Hepatocyte (in vitro differentiated cells): ENCODE results near the gene DIMT1. TPM values are rescaled to one million over a fixed set of nuclear protein-coding genes. Genes with fewer than 3 reads are reported as not detected.

ENCODE experiments used
- DNase-seq: peaks from one replicate; pipeline ENCODE4 v3.0.0-alpha.2; 2016; ENCODE audit warnings: low spot score
- H2AFZ ChIP-seq: fragments of 200-600 bp; sonication (generic); 2 replicates; pipeline ENCODE4 v1.6.0; 2016; ENCODE audit warnings: antibody characterized with exemption, mild to moderate bottlenecking
- H3K27ac ChIP-seq: fragments of 200-600 bp; sonication (generic); 2 replicates; pipeline ENCODE4 v1.5.1; 2016; ENCODE audit warnings: mild to moderate bottlenecking
- H3K27me3 ChIP-seq: fragments of 200-600 bp; sonication (generic); 2 replicates; pipeline ENCODE4 v1.6.1; 2016
- H3K36me3 ChIP-seq: fragments of 200-600 bp; sonication (generic); replicated peaks from 2 replicates; pipeline ENCODE4 v1.5.1; 2016; ENCODE audit warnings: low read depth; ENCODE audit not compliant: insufficient read depth
- H3K4me1 ChIP-seq: fragments of 200-600 bp; sonication (generic); 2 replicates; pipeline ENCODE4 v1.5.1; 2016; ENCODE audit warnings: mild to moderate bottlenecking, moderate library complexity; ENCODE audit not compliant: insufficient read depth
- H3K4me2 ChIP-seq: fragments of 200-600 bp; sonication (generic); 2 replicates; pipeline ENCODE4 v1.6.0; 2016
- H3K4me3 ChIP-seq: fragments of 200-600 bp; sonication (generic); 2 replicates; pipeline ENCODE4 v1.5.1; 2016; ENCODE audit warnings: mild to moderate bottlenecking
- H3K79me2 ChIP-seq: fragments of 200-600 bp; sonication (generic); 2 replicates; pipeline ENCODE4 v1.6.0; 2017; ENCODE audit warnings: mild to moderate bottlenecking
- H3K9me2 ChIP-seq: fragments of 200-600 bp; sonication (generic); replicated peaks from 2 replicates; pipeline ENCODE4 v1.6.0; 2017; ENCODE audit warnings: mild to moderate bottlenecking; ENCODE audit not compliant: insufficient read depth
- H3K9me3 ChIP-seq: fragments of 200-600 bp; sonication (generic); 2 replicates; pipeline ENCODE4 v1.5.1; 2016; ENCODE audit warnings: low read depth, mild to moderate bottlenecking
- H4K20me1 ChIP-seq: fragments of 200-600 bp; sonication (generic); 2 replicates; pipeline ENCODE4 v1.6.0; 2016; ENCODE audit warnings: mild to moderate bottlenecking; ENCODE audit not compliant: insufficient read depth, poor library complexity, severe bottlenecking
- EZH2 ChIP-seq: fragments of 200-600 bp; sonication (generic); IDR thresholded peaks from 2 replicates; pipeline ENCODE4 v1.6.1; 2016; ENCODE audit warnings: antibody characterized with exemption, mild to moderate bottlenecking, borderline replicate concordance
- EZH2phosphoT487 ChIP-seq: fragments of 200-600 bp; sonication (generic); IDR thresholded peaks from one replicate; pipeline ENCODE4 v1.6.1; 2018; ENCODE audit warnings: antibody characterized with exemption, mild to moderate bottlenecking, low read depth, moderate library complexity; ENCODE audit not compliant: unreplicated experiment, severe bottlenecking
- WGBS: methylation state at CpG from one replicate; pipeline ENCODE4 v1.1.6; 2016; ENCODE audit warnings: low lambda C conversion rate; ENCODE audit errors: missing lambda C conversion rate; 5-methylcytosine and 5-hydroxymethylcytosine counted together
- polyA plus RNA-seq: library from polyadenylated mRNA; unstranded; fragments of >200 nt; fragmentation: Nextera tagmentation; extraction: Ambion mirVana; gene quantifications from 2 replicates; pipeline ENCODE4 v1.2.1, GENCODE V29; 2016
- total RNA-seq: library from RNA; depleted of rRNA; stranded (reverse); fragments of >200 nt; gene quantifications from 2 replicates; pipeline ENCODE4 v1.2.3, GENCODE V29; 2014
- TF ChIP-seq, protein P1 (sequence below): fragments of 200-600 bp; sonication (generic); IDR thresholded peaks from 2 replicates; pipeline ENCODE4 v1.5.1; 2016; ENCODE audit warnings: antibody characterized with exemption, mild to moderate bottlenecking; ENCODE audit not compliant: poor library complexity

The DIMT1 gene
- total RNA-seq (23.5 and 25.4 TPM in 2 replicates), polyA plus RNA-seq (25.7 and 30.9 TPM in 2 replicates)

DNA sequence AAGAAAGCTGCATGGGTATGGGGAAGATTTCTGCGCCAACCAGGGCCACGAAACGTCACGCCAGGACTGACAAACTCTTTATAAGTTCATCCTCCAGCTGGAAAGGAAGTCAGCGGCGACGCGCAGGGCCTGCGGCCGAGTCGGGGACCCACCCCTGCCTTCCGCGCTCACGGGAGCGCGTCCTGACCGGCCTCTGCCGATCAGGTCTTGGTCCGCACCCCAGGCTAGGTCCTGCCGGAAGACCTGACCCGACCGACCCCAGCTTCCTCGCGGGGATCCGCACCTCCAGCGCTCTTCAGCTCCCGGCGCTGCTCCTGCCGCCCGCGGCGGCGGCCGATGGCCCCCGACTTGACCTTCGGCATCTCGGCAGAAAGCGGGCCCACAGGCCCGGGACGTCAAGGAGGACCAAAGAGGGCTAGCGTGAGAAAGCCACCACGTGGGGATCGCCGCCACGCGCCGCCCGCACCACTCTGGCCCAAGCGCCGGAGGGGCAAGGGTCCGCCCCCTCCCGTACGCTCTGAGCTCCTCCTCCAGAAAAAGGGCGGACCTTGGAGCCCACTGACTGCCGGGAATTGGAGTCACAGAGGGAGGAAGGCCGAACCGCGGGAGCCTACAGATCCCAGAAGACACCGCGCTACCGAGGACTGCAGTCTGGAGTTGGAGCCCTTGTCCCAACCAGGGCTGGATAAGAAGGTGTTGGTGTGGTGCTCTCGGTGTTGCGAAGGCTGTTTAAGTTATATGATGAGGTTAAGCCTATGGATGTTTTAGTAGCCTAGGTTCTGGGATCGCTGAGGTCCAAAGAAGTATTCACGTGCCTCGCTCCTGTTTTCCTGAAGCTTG is at the start of gene DIMT1:
TSS of gene DIMT1 (minus strand) at position 495 of the 840 bp plus-strand sequence. CDS start at position 362, 133 bp downstream.
- peak within 1 kb of the TSS; percentile 82 for H3K4me2 ChIP-seq
- peaks cover 14% of the 10 kb centered on the region for H3K79me2 ChIP-seq
- peak within 1 kb of the TSS; percentile 91 for H2AFZ ChIP-seq
- H3K27ac ChIP-seq, result peak within 1 kb of the TSS; percentile 92
- H3K36me3 ChIP-seq, result no peaks in the 10 kb centered on the region
- H3K4me1 ChIP-seq, result peaks cover 3% of the 10 kb centered on the region
- H3K4me3 ChIP-seq, result peak within 1 kb of the TSS; percentile 64
- TF ChIP-seq EZH2 (no peak), EZH2phosphoT487 (no peak)
- TF ChIP-seq, protein P1, sequence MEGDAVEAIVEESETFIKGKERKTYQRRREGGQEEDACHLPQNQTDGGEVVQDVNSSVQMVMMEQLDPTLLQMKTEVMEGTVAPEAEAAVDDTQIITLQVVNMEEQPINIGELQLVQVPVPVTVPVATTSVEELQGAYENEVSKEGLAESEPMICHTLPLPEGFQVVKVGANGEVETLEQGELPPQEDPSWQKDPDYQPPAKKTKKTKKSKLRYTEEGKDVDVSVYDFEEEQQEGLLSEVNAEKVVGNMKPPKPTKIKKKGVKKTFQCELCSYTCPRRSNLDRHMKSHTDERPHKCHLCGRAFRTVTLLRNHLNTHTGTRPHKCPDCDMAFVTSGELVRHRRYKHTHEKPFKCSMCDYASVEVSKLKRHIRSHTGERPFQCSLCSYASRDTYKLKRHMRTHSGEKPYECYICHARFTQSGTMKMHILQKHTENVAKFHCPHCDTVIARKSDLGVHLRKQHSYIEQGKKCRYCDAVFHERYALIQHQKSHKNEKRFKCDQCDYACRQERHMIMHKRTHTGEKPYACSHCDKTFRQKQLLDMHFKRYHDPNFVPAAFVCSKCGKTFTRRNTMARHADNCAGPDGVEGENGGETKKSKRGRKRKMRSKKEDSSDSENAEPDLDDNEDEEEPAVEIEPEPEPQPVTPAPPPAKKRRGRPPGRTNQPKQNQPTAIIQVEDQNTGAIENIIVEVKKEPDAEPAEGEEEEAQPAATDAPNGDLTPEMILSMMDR, result no peak
- peak; percentile 99 for DNase-seq
- no peaks in the 10 kb centered on the region for H3K9me2 ChIP-seq
- no peaks in the 10 kb centered on the region for H3K9me3 ChIP-seq
- no peaks in the 10 kb centered on the region for H3K27me3 ChIP-seq
- under 1% methylated on average over 61 of the region's 66 CpGs for WGBS
- H4K20me1 ChIP-seq, result no peaks in the 10 kb centered on the region

DNA sequence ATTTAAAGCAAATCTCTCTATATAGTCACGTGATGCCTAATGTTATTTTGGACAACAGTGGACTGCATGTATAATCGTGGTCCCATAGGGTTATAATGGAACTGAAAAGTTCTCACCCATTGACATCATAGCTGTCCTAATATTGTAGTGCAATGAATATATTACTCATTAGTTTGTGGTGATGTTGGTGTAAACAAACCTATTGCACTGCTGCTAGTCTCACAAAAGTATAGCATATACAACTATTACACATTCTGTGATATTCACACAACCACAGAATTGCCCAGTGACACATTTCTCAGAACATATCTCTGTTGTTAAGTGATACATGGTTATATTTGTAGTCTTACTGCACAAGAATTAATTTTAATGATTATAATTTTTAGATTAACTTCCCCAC is 46.6 kb upstream of the DIMT1 start:
- Histone ChIP-seq H3K36me3 (no peaks in the 10 kb centered on the region), H3K27ac (no peak overlapping the region), H3K4me2 (no peak overlapping the region), H3K79me2 (no peaks in the 10 kb centered on the region), H3K27me3 (no peaks in the 10 kb centered on the region), H3K9me3 (no peaks in the 10 kb centered on the region), H3K4me3 (no peak overlapping the region), H4K20me1 (no peaks in the 10 kb centered on the region), H2AFZ (no peak overlapping the region), H3K9me2 (no peaks in the 10 kb centered on the region), H3K4me1 (no peaks in the 10 kb centered on the region)
- TF ChIP-seq EZH2phosphoT487 (no peak), EZH2 (no peak)
- TF ChIP-seq, protein P1, result no peak
- WGBS, result 96% methylated on average over 2 of the region's 2 CpGs
- DNase-seq, result no peak

DNA sequence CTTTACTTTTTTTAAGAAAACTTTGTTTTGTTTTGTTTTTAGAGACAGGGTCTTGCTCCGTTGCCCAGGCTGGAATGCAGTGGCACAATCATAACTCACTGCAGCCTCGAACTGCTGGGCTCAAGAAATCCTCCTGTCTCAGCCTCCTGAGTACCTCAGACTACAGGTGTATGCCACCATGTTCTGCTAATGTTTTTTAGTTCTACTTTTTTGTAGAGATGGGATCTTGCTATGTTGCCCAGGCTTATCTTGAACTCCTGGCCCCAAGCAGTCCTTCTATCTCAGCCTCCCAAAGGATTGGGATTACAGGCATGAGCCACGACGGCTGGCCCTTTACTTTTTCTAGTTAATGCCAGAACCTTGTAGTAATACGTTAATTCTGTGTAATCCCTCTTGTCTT is 44.8 kb upstream of the DIMT1 start:
- H3K27ac ChIP-seq, result no peak overlapping the region

More for the DNA sequence above, 44.8 kb upstream of the DIMT1 start:
- no peak for TF ChIP-seq EZH2
- TF ChIP-seq, protein P1, result no peak
- TF ChIP-seq EZH2phosphoT487, result no peak
- Histone ChIP-seq H3K4me1 (no peaks in the 10 kb centered on the region), H2AFZ (no peak overlapping the region), H3K9me3 (no peaks in the 10 kb centered on the region), H4K20me1 (no peaks in the 10 kb centered on the region), H3K27me3 (no peaks in the 10 kb centered on the region), H3K4me3 (no peak overlapping the region), H3K79me2 (no peaks in the 10 kb centered on the region), H3K36me3 (no peaks in the 10 kb centered on the region), H3K9me2 (no peaks in the 10 kb centered on the region), H3K4me2 (no peak overlapping the region)
- 93% methylated on average over 5 of the region's 5 CpGs for WGBS
- no peak for DNase-seq
